Trophoblast cell (in vitro differentiated cells and primary cell): ENCODE data around the gene RAB36.

Source experiments
- DNase-seq, 2 donors: peaks; one replicate each; pipeline ENCODE4 v3.0.0-alpha.2; 2016
- H2AFZ ChIP-seq: 2 replicates; pipeline ENCODE4 v1.6.1; 2013; ENCODE audit warnings: low read length, moderate library complexity, mild to moderate bottlenecking; ENCODE audit not compliant: insufficient read depth, poor library complexity
- H2AK5ac ChIP-seq: 2 replicates; pipeline ENCODE4 v1.6.1; 2013; ENCODE audit warnings: mild to moderate bottlenecking, low read length
- H2BK120ac ChIP-seq: 2 replicates; pipeline ENCODE4 v1.6.1; 2013; ENCODE audit warnings: low read length, mild to moderate bottlenecking, moderate library complexity; ENCODE audit not compliant: insufficient read depth, poor library complexity
- H2BK12ac ChIP-seq: 2 replicates; pipeline ENCODE4 v1.6.1; 2013; ENCODE audit warnings: mild to moderate bottlenecking, low read length, moderate library complexity
- H2BK5ac ChIP-seq: 2 replicates; pipeline ENCODE4 v1.6.1; 2013; ENCODE audit warnings: low read length, low read depth, moderate library complexity, mild to moderate bottlenecking; ENCODE audit not compliant: poor library complexity
- H3K14ac ChIP-seq: 2 replicates; pipeline ENCODE4 v1.6.1; 2013; ENCODE audit warnings: mild to moderate bottlenecking, low read length
- H3K18ac ChIP-seq: 2 replicates; pipeline ENCODE4 v1.6.1; 2013; ENCODE audit warnings: mild to moderate bottlenecking, low read length
- H3K23ac ChIP-seq: 2 replicates; pipeline ENCODE4 v1.6.1; 2013; ENCODE audit warnings: low read length
- H3K27ac ChIP-seq: 2 replicates; pipeline ENCODE4 v1.5.1; 2013; ENCODE audit warnings: low read depth, mild to moderate bottlenecking, inconsistent platforms, low read length, moderate library complexity
- H3K27me3 ChIP-seq: 2 replicates; pipeline ENCODE4 v1.6.1; 2013; ENCODE audit warnings: inconsistent platforms, mild to moderate bottlenecking, low read length, moderate library complexity; ENCODE audit not compliant: insufficient read depth
- H3K36me3 ChIP-seq, 2 experiments: 1 replicate in 1 of 2; 2 replicates in 1 of 2; pipeline ENCODE4 v1.6.1; 2013; ENCODE audit warnings: low read length in 2 of 2, mild to moderate bottlenecking in 2 of 2, moderate library complexity in 1 of 2; ENCODE audit not compliant: insufficient read depth in 2 of 2, control insufficient read depth in 1 of 2
- H3K4ac ChIP-seq: 2 replicates; pipeline ENCODE4 v1.6.1; 2013; ENCODE audit warnings: low read depth, mild to moderate bottlenecking, low read length, moderate library complexity
- H3K4me1 ChIP-seq, 2 experiments: 1 replicate in 1 of 2; 2 replicates in 1 of 2; pipeline ENCODE4 v1.6.1; 2013; ENCODE audit warnings: low read length in 2 of 2, mild to moderate bottlenecking in 2 of 2, moderate library complexity in 1 of 2; ENCODE audit not compliant: insufficient read depth in 2 of 2, control insufficient read depth in 1 of 2
- H3K4me2 ChIP-seq: 2 replicates; pipeline ENCODE4 v1.6.1; 2013; ENCODE audit warnings: inconsistent platforms, mild to moderate bottlenecking, low read length, moderate library complexity
- H3K4me3 ChIP-seq: 2 replicates; pipeline ENCODE4 v1.5.1; 2013; ENCODE audit warnings: mild to moderate bottlenecking, low read depth, low read length, inconsistent platforms
- H3K79me1 ChIP-seq: one replicate; pipeline ENCODE4 v1.6.1; 2013; ENCODE audit warnings: low read length
- H3K79me2 ChIP-seq: 2 replicates; pipeline ENCODE4 v1.6.1; 2013; ENCODE audit warnings: low read length, mild to moderate bottlenecking; ENCODE audit not compliant: control insufficient read depth, insufficient read depth, poor library complexity
- H3K9ac ChIP-seq: 2 replicates; pipeline ENCODE4 v1.6.1; 2013; ENCODE audit warnings: mild to moderate bottlenecking, low read length
- H3K9me3 ChIP-seq: 2 replicates; pipeline ENCODE4 v1.6.1; 2013; ENCODE audit warnings: low read depth, mild to moderate bottlenecking, control low read depth, inconsistent platforms, low read length; ENCODE audit not compliant: insufficient read depth
- H4K12ac ChIP-seq: 2 replicates; pipeline ENCODE4 v1.6.1; 2013; ENCODE audit warnings: low read depth, mild to moderate bottlenecking, low read length, moderate library complexity
- H4K8ac ChIP-seq: 2 replicates; pipeline ENCODE4 v1.6.1; 2013; ENCODE audit warnings: low read depth, mild to moderate bottlenecking, low read length, moderate library complexity
- H4K91ac ChIP-seq: one replicate; pipeline ENCODE4 v1.6.1; 2013; ENCODE audit warnings: low read depth, mild to moderate bottlenecking, low read length, moderate library complexity
- WGBS: extraction: QIAGEN DNeasy Blood & Tissue Kit; methylation state at CpG from one replicate; pipeline ENCODE4 v1.1.7; 2013; ENCODE audit warnings: missing lambda C conversion rate; ENCODE audit not compliant: insufficient read length, insufficient coverage; ENCODE audit errors: extremely low coverage; 5-methylcytosine and 5-hydroxymethylcytosine counted together

The RAB36 gene

GRCh38 chr22:23193882-23194281, 48.6 kb downstream of the RAB36 start:
- no peak overlapping the region for H2BK12ac ChIP-seq
- H3K79me1 ChIP-seq, result no peaks in the 10 kb centered on the region
- no CpG with 5 or more reads among the region's 5 CpGs for WGBS

GRCh38 chr22:23196165-23196564, 50.9 kb downstream of the RAB36 start:
- Histone ChIP-seq H3K4me2 (no peak overlapping the region), H3K27ac (no peak overlapping the region), H2AFZ (no peak overlapping the region)

More at GRCh38 chr22:23193882-23194281, 48.6 kb downstream of the RAB36 start:
- Histone ChIP-seq H3K4me1 (peaks cover 0 to 4% of the 10 kb centered on the region in 2 experiments), H4K12ac (no peak overlapping the region), H3K23ac (no peak overlapping the region), H2BK5ac (no peak overlapping the region), H3K9me3 (no peaks in the 10 kb centered on the region), H3K79me2 (peaks cover 13% of the 10 kb centered on the region), H3K14ac (no peak overlapping the region), H3K27me3 (no peaks in the 10 kb centered on the region), H3K18ac (peak overlapping the region; percentile 31), H3K4me2 (no peak overlapping the region), H3K36me3 (peaks cover 15 to 21% of the 10 kb centered on the region in 2 experiments), H3K4me3 (no peak overlapping the region), H3K4ac (peak overlapping the region; percentile 44), H4K8ac (no peak overlapping the region), H4K91ac (no peak overlapping the region), H2BK120ac (no peak overlapping the region), H2AFZ (no peak overlapping the region), H3K9ac (peak overlapping the region; percentile 57), H3K27ac (no peak overlapping the region), H2AK5ac (no peak overlapping the region)
- no peak for DNase-seq

DNA sequence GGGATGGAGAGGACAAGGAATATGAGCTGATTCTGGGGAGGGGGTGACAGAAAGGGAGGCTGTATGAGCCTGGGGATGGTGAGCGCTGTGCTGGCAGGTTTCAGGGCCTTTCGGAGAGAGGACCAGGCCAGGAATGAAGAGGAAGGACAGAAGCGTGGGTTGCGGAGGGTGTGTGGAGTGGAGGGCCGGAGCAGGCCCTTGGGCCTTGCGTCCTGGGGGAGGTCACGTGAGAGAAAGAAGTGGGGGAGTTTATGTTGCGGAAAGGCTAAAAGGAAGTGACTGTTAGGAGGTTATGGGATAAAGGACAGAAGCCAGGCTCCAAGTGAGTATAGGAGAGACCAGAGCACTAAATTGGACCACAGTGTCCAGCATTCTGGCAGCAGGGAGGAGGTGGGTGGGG, 52.6 kb downstream of the RAB36 start:
- Histone ChIP-seq H3K9me3 (peaks cover 2% of the 10 kb centered on the region), H3K79me1 (no peaks in the 10 kb centered on the region), H3K27me3 (no peaks in the 10 kb centered on the region), H3K14ac (no peak overlapping the region), H4K8ac (no peak overlapping the region), H2BK120ac (no peak overlapping the region), H3K4me2 (no peak overlapping the region), H2AFZ (no peak overlapping the region), H3K4ac (peak overlapping the region; percentile 35), H3K23ac (no peak overlapping the region), H3K4me3 (no peak overlapping the region), H3K27ac (no peak overlapping the region), H3K18ac (no peak overlapping the region), H2AK5ac (no peak overlapping the region), H3K4me1 (peaks cover 2 to 4% of the 10 kb centered on the region in 2 experiments), H2BK12ac (no peak overlapping the region), H3K79me2 (peaks cover 8% of the 10 kb centered on the region), H3K36me3 (peaks cover 10 to 11% of the 10 kb centered on the region in 2 experiments), H4K12ac (no peak overlapping the region), H3K9ac (no peak overlapping the region), H4K91ac (no peak overlapping the region), H2BK5ac (no peak overlapping the region)
- DNase-seq, result no peak
- WGBS, result no CpG with 5 or more reads among the region's 8 CpGs

More at GRCh38 chr22:23196165-23196564, 50.9 kb downstream of the RAB36 start:
- H3K18ac ChIP-seq, result no peak overlapping the region
- no peak overlapping the region for H4K91ac ChIP-seq
- no CpG with 5 or more reads among the region's 11 CpGs for WGBS
- no peaks in the 10 kb centered on the region for H3K27me3 ChIP-seq
- no peak overlapping the region for H2BK120ac ChIP-seq
- H3K4ac ChIP-seq, result peak overlapping the region; percentile 4
- no peak overlapping the region for H4K12ac ChIP-seq
- no peak overlapping the region for H3K9ac ChIP-seq
- H3K9me3 ChIP-seq, result peaks cover 2% of the 10 kb centered on the region
- H2BK12ac ChIP-seq, result no peak overlapping the region
- H3K79me2 ChIP-seq, result peaks cover 8% of the 10 kb centered on the region
- no peak overlapping the region for H3K23ac ChIP-seq
- no peaks in the 10 kb centered on the region for H3K79me1 ChIP-seq
- H2AK5ac ChIP-seq, result no peak overlapping the region
- H3K14ac ChIP-seq, result no peak overlapping the region
- H2BK5ac ChIP-seq, result no peak overlapping the region
- H3K36me3 ChIP-seq, result peaks cover 19 to 24% of the 10 kb centered on the region in 2 experiments
- no peak overlapping the region for H4K8ac ChIP-seq
- no peak for DNase-seq
- H3K4me3 ChIP-seq, result no peak overlapping the region
- peaks cover 2 to 4% of the 10 kb centered on the region in 2 experiments for H3K4me1 ChIP-seq

- Histone ChIP-seq H3K4ac (peak overlapping the region; percentile 39), H3K4me3 (no peak overlapping the region), H2BK5ac (no peak overlapping the region), H3K79me2 (peaks cover 5% of the 10 kb centered on the region), H4K8ac (no peak overlapping the region), H2AK5ac (no peak overlapping the region), H2BK12ac (no peak overlapping the region), H3K9me3 (peaks cover 2% of the 10 kb centered on the region), H3K4me1 (peaks cover 0 to 2% of the 10 kb centered on the region in 2 experiments), H3K4me2 (no peak overlapping the region), H3K14ac (no peak overlapping the region), H3K27ac (no peak overlapping the region), H3K23ac (no peak overlapping the region), H3K27me3 (no peaks in the 10 kb centered on the region), H3K9ac (no peak overlapping the region), H4K91ac (no peak overlapping the region), H4K12ac (no peak overlapping the region), H3K18ac (no peak overlapping the region), H2AFZ (no peak overlapping the region), H3K36me3 (peaks cover 11 to 15% of the 10 kb centered on the region in 2 experiments), H3K79me1 (no peaks in the 10 kb centered on the region), H2BK120ac (no peak overlapping the region)
- DNase-seq, result no peak
- WGBS, result no CpG with 5 or more reads among the region's 8 CpGs
Measured at GRCh38 chr22:23199159-23199558, 53.9 kb downstream of the RAB36 start.
